Epithelial cell of proximal tubule (primary cell): ENCODE results near the gene TRIM69. TPM values are rescaled to one million over a fixed set of nuclear protein-coding genes. Genes with fewer than 3 reads are reported as not detected.
A peak's percentile ranks its signal among the peaks of the same experiment; 100 is the strongest.
"Not testable (repeated sequence)": the region's sequence is repeated elsewhere in the genome, so short reads cannot be mapped to it uniquely, and the experiment has no call there.

Experiments used
- DNase-seq: peaks from one replicate; pipeline ENCODE4 v3.0.0-alpha.2; 2011; ENCODE audit warnings: low read depth
- H3K4me3 ChIP-seq: 2 replicates; pipeline ENCODE4 v1.5.1; 2011; ENCODE audit warnings: low read depth, mild to moderate bottlenecking, low read length
- CTCF ChIP-seq: conservative IDR thresholded peaks from 2 replicates; pipeline ENCODE4 v1.5.1; 2012; ENCODE audit warnings: low read depth, mild to moderate bottlenecking, low read length
- total RNA-seq: library from RNA; depleted of rRNA; stranded (reverse); fragments of >200 nt; gene quantifications from 2 replicates; pipeline ENCODE4 v1.2.3, GENCODE V29; 2015

TRIM69 gene
- total RNA-seq, 1 donor from 2014 or later = 7.7 TPM

- TF ChIP-seq CTCF = peak; percentile 74
- H3K4me3 ChIP-seq = no peak overlapping the region
- DNase-seq = no peak
Observed at GRCh38 chr15:44738340-44738984, 2.1 kb downstream of the TRIM69 start.

GRCh38 chr15:44739222-44739847 is 3.0 kb downstream of the TRIM69 start:
- not testable (repeated sequence) for H3K4me3 ChIP-seq, DNase-seq

GRCh38 chr15:44743454-44743853 is 7.1 kb downstream of the TRIM69 start:
- DNase-seq, H3K4me3 ChIP-seq: not testable (repeated sequence)

GRCh38 chr15:44753345-44753744 is 17.0 kb downstream of the TRIM69 start:
- no peak for DNase-seq
- TF ChIP-seq CTCF = no peak
- H3K4me3 ChIP-seq = no peak overlapping the region

GRCh38 chr15:44763187-44763586 is 26.9 kb downstream of the TRIM69 start:
- DNase-seq = no peak
- H3K4me3 ChIP-seq = no peak overlapping the region
- TF ChIP-seq CTCF = no peak

GRCh38 chr15:44763848-44764247 is 27.5 kb downstream of the TRIM69 start:
- H3K4me3 ChIP-seq = no peak overlapping the region
- DNase-seq = no peak
- TF ChIP-seq CTCF = no peak

GRCh38 chr15:44765036-44765435 is 28.7 kb downstream of the TRIM69 start:
- no peak overlapping the region for H3K4me3 ChIP-seq
- no peak for TF ChIP-seq CTCF
- DNase-seq = no peak

GRCh38 chr15:44769521-44769920 is 33.2 kb downstream of the TRIM69 start:
- DNase-seq = no peak
- TF ChIP-seq CTCF = no peak
- no peak overlapping the region for H3K4me3 ChIP-seq

GRCh38 chr15:44770715-44771114 is 34.4 kb downstream of the TRIM69 start:
- not testable (repeated sequence) for H3K4me3 ChIP-seq

More at GRCh38 chr15:44770715-44771114, 34.4 kb downstream of the TRIM69 start:
- DNase-seq = not testable (repeated sequence)
